ENCODE data around the gene ZNF439. TPM values are rescaled to one million over a fixed set of nuclear protein-coding genes. Genes with fewer than 3 reads are reported as not detected.

ZNF439 gene
- total and polyA plus RNA-seq, 2 of the 8 experiments (the other 6 are each of a cell fraction or from before 2014, with no cell fraction given), result 0.09 TPM; not detected in 1

GRCh38 chr19:11905928-11906327 is 57.4 kb downstream of the ZNF439 start:
- Histone ChIP-seq H3K4me1 (replicated peaks in 1 of 4; ENCODE audit: control insufficient read depth in 3 of 4, insufficient read depth in 4 of 4, low read length in 3 of 4) (no peaks in the 10 kb centered on the region), H3K27ac (ENCODE audit: low read depth, low read length) (no peak overlapping the region), H3K23me2 (ENCODE audit: low read depth, low read length) (no peaks in the 10 kb centered on the region), H2BK120ac (replicated peaks; ENCODE audit: low read depth, low read length) (no peak overlapping the region), H3K4ac (replicated peaks; ENCODE audit: insufficient read length, low read depth, low read length) (no peak overlapping the region), H2BK15ac (ENCODE audit: low read length) (no peak overlapping the region), H2AFZ (ENCODE audit: low read length) (no peak overlapping the region), H3K4me3 (ENCODE audit: extremely low read depth in 1 of 4, insufficient read depth in 2 of 4, low read depth in 3 of 4, low read length in 4 of 4) (peak overlapping the region in 1 of 4 experiments; percentile 46; a peak in 1 of 8 replicates), H3K27me3 (replicated peaks in 1 of 4; ENCODE audit: control insufficient read depth in 3 of 4, extremely low read depth in 1 of 4, insufficient read depth in 3 of 4, low read length in 3 of 4) (no peaks in the 10 kb centered on the region), H3K18ac (ENCODE audit: extremely low read depth, low read length) (no peak overlapping the region), H3K4me2 (ENCODE audit: insufficient read depth in 1 of 2, low read depth in 2 of 2, low read length in 2 of 2) (no peak overlapping the region), H2BK12ac (ENCODE audit: low read depth, low read length) (no peak overlapping the region), H3K9me3 (ENCODE audit: insufficient read depth in 2 of 2, low read depth in 1 of 2, low read length in 1 of 2) (peaks cover 55 to 64% of the 10 kb centered on the region in 2 experiments), H2BK5ac (ENCODE audit: low read depth, low read length) (no peak overlapping the region), H3K79me2 (ENCODE audit: control insufficient read depth in 1 of 2, insufficient read depth in 2 of 2, low read length in 2 of 2) (no peaks in the 10 kb centered on the region; a peak in 1 of 4 replicates), H3K56ac (replicated peaks; ENCODE audit: insufficient read length, low read depth, low read length) (no peak overlapping the region), H4K20me1 (replicated peaks in 1 of 2; ENCODE audit: control insufficient read depth in 1 of 2, insufficient read depth in 2 of 2, low read length in 2 of 2) (no peaks in the 10 kb centered on the region), H3K23ac (ENCODE audit: insufficient read length) (no peak overlapping the region), H4K5ac (ENCODE audit: insufficient read length, low read depth, low read length) (no peak overlapping the region), H4K8ac (ENCODE audit: extremely low read depth, insufficient read depth, low read length) (no peak overlapping the region), H3K79me1 (ENCODE audit: low read depth, low read length) (no peaks in the 10 kb centered on the region), H2AK5ac (ENCODE audit: low read depth, low read length) (no peak overlapping the region), H2BK20ac (ENCODE audit: low read length) (no peak overlapping the region), H3K36me3 (ENCODE audit: control insufficient read depth in 2 of 4, insufficient read depth in 4 of 4, low read length in 3 of 4) (peaks cover 6 to 60% (median 33%) of the 10 kb centered on the region in 4 experiments), H3K9ac (replicated peaks in 1 of 4; ENCODE audit: extremely low read depth in 1 of 4, low read depth in 3 of 4, low read length in 3 of 4) (no peak overlapping the region), H4K91ac (replicated peaks; ENCODE audit: insufficient read length, low read length) (no peak overlapping the region), H3K14ac (ENCODE audit: insufficient read length) (no peak overlapping the region)
- CTCF ChIA-PET (ENCODE audit: partially characterized antibody), result interaction anchor here (0.8 to 1.9 kb wide), 2 partner anchors 18 to 26 kb away, joined by 3 to 5 read pairs; no protein-coding TSS in a partner anchor
- FAIRE-seq, result no peak
- 92% methylated on average over 3 of the region's 3 CpGs; no CpG with 5 or more reads in 1 of the 2 experiments for WGBS, 2 experiments (ENCODE audit: extremely low coverage in 1 of 2, insufficient coverage in 1 of 2, insufficient read length in 1 of 2, insufficient replicate concordance in 2 of 2, low coverage in 1 of 2, low lambda C conversion rate in 2 of 2, missing lambda C conversion rate in 1 of 2)
- POLR2A ChIA-PET (ENCODE audit: partially characterized antibody), result no interaction called here
- DNase-seq (ENCODE audit: low read depth in 1 of 2, low spot score in 2 of 2), result no peak
- no peak for TF ChIP-seq GABPA (IDR thresholded peaks at IDR 0.05; ENCODE audit: borderline replicate concordance, insufficient read depth, low read length)
- TF ChIP-seq, protein P1, sequence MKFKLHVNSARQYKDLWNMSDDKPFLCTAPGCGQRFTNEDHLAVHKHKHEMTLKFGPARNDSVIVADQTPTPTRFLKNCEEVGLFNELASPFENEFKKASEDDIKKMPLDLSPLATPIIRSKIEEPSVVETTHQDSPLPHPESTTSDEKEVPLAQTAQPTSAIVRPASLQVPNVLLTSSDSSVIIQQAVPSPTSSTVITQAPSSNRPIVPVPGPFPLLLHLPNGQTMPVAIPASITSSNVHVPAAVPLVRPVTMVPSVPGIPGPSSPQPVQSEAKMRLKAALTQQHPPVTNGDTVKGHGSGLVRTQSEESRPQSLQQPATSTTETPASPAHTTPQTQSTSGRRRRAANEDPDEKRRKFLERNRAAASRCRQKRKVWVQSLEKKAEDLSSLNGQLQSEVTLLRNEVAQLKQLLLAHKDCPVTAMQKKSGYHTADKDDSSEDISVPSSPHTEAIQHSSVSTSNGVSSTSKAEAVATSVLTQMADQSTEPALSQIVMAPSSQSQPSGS (IDR thresholded peaks at IDR 0.05; ENCODE audit: low read length), result no peak
- TF ChIP-seq RXRA (IDR thresholded peaks at IDR 0.05; ENCODE audit: insufficient read depth, low read depth, low read length), result no peak
- no peak for TF ChIP-seq POU5F1 (IDR thresholded peaks at IDR 0.05; ENCODE audit: low read depth, low read length)
- TF ChIP-seq NRF1 (IDR thresholded peaks at IDR 0.05; ENCODE audit: low read depth, low read length), result no peak
- TF ChIP-seq, protein P2, sequence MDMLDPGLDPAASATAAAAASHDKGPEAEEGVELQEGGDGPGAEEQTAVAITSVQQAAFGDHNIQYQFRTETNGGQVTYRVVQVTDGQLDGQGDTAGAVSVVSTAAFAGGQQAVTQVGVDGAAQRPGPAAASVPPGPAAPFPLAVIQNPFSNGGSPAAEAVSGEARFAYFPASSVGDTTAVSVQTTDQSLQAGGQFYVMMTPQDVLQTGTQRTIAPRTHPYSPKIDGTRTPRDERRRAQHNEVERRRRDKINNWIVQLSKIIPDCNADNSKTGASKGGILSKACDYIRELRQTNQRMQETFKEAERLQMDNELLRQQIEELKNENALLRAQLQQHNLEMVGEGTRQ (IDR thresholded peaks at IDR 0.05; ENCODE audit: low read length), result no peak
- no peak for TF ChIP-seq CBX5 (IDR thresholded peaks at IDR 0.05; ENCODE audit: low read depth, low read length)
- TF ChIP-seq CREB1 (IDR thresholded peaks at IDR 0.05), result no peak
- no peak for TF ChIP-seq RFX5 (IDR thresholded peaks at IDR 0.05; ENCODE audit: borderline replicate concordance, low read depth, low read length)
- TF ChIP-seq KDM1A (IDR thresholded peaks at IDR 0.05; ENCODE audit: borderline replicate concordance, low read length), result no peak
- TF ChIP-seq EZH2 (IDR thresholded peaks at IDR 0.05; ENCODE audit: low read depth, low read length, severe bottlenecking), result no peak

All from H1 (cell line).